Measurements from ENCODE around the gene PROSER2.

The PROSER2 gene

GRCh38 chr10:11841375-11841774 is 18.2 kb downstream of the PROSER2 start:
- Histone ChIP-seq H3K4me1 (ENCODE audit: low read length) (no peaks in the 10 kb centered on the region), H3K79me2 (ENCODE audit: low read length) (no peaks in the 10 kb centered on the region), H3K9me3 (replicated peaks; ENCODE audit: insufficient read depth, low read length) (no peaks in the 10 kb centered on the region), H3K9ac (ENCODE audit: low read length) (no peak overlapping the region), H3K4me3 (ENCODE audit: low read length) (no peak overlapping the region), H3K27ac (ENCODE audit: low read length) (no peak overlapping the region), H3K9me2 (replicated peaks; ENCODE audit: insufficient read depth, low read length) (no peaks in the 10 kb centered on the region), H3K36me3 (replicated peaks; ENCODE audit: insufficient read depth, low read length) (no peaks in the 10 kb centered on the region), H3K27me3 (replicated peaks; ENCODE audit: insufficient read depth, low read length) (no peaks in the 10 kb centered on the region), H4K20me1 (ENCODE audit: insufficient read depth, low read length) (no peaks in the 10 kb centered on the region), H3F3A (ENCODE audit: insufficient read depth, low read length) (no peaks in the 10 kb centered on the region), H3K4me2 (ENCODE audit: low read depth, low read length) (no peak overlapping the region), H2AFZ (ENCODE audit: low read length) (no peak overlapping the region)
- no peak for DNase-seq
- no peak for TF ChIP-seq EZH2 (optimal IDR thresholded peaks at IDR 0.05; ENCODE audit: low read depth, low read length)
- no peak for TF ChIP-seq EZH2phosphoT487 (IDR thresholded peaks at IDR 0.05; ENCODE audit: low read length)
- TF ChIP-seq, protein P1, sequence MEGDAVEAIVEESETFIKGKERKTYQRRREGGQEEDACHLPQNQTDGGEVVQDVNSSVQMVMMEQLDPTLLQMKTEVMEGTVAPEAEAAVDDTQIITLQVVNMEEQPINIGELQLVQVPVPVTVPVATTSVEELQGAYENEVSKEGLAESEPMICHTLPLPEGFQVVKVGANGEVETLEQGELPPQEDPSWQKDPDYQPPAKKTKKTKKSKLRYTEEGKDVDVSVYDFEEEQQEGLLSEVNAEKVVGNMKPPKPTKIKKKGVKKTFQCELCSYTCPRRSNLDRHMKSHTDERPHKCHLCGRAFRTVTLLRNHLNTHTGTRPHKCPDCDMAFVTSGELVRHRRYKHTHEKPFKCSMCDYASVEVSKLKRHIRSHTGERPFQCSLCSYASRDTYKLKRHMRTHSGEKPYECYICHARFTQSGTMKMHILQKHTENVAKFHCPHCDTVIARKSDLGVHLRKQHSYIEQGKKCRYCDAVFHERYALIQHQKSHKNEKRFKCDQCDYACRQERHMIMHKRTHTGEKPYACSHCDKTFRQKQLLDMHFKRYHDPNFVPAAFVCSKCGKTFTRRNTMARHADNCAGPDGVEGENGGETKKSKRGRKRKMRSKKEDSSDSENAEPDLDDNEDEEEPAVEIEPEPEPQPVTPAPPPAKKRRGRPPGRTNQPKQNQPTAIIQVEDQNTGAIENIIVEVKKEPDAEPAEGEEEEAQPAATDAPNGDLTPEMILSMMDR (IDR thresholded peaks at IDR 0.05; ENCODE audit: low read length) = no peak

DNA sequence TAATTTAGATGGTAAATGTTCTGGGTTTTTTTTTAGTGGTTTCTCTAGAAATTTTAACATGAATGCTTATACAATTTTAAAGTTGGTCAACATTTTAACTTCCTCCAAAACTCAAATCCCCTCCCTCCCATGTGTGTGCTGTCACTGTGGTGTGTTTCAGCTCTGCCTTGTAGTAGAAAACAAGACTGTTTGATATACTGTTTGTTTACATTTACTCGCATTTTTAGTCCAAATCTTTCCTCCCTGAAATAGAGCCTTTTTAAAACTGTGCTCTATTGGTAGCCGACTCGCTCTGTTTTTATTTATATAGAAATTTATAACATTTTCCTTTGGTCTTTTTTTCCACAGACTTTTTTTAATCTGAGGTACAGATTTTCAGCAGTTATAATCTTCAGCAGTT is 19.3 kb downstream of the PROSER2 start:
- Histone ChIP-seq H3K79me2 (ENCODE audit: low read length) (no peaks in the 10 kb centered on the region), H3K9me2 (replicated peaks; ENCODE audit: insufficient read depth, low read length) (no peaks in the 10 kb centered on the region)

DNA sequence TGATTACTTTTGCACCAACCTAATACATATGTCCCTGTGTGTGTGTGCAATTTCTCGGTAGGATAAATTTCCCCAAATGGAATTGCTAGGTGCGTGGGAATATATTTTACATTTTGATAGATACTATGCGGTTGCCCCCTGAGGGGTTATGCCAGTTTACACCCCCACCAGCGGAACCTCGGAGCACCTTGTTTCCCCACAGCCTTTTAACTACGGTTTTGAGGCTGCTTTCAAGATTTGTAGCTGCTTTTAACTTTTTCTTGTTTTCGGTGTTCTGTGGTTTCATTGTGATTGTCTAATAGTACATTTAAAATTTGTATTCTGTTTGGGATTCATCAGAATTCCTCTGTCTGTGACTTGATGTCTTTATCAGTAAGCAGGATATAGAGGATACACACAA is 22.0 kb downstream of the PROSER2 start:
- Histone ChIP-seq H3K9me3 (replicated peaks; ENCODE audit: insufficient read depth, low read length) (no peaks in the 10 kb centered on the region), H3K4me3 (ENCODE audit: low read length) (no peak overlapping the region), H3K4me1 (ENCODE audit: low read length) (no peaks in the 10 kb centered on the region), H4K20me1 (ENCODE audit: insufficient read depth, low read length) (no peaks in the 10 kb centered on the region), H2AFZ (ENCODE audit: low read length) (no peak overlapping the region), H3K9me2 (replicated peaks; ENCODE audit: insufficient read depth, low read length) (no peaks in the 10 kb centered on the region), H3K9ac (ENCODE audit: low read length) (no peak overlapping the region), H3K79me2 (ENCODE audit: low read length) (no peaks in the 10 kb centered on the region), H3F3A (ENCODE audit: insufficient read depth, low read length) (no peaks in the 10 kb centered on the region), H3K36me3 (replicated peaks; ENCODE audit: insufficient read depth, low read length) (no peaks in the 10 kb centered on the region), H3K4me2 (ENCODE audit: low read depth, low read length) (no peak overlapping the region), H3K27me3 (replicated peaks; ENCODE audit: insufficient read depth, low read length) (no peaks in the 10 kb centered on the region), H3K27ac (ENCODE audit: low read length) (no peak overlapping the region)
- no peak for TF ChIP-seq EZH2phosphoT487 (IDR thresholded peaks at IDR 0.05; ENCODE audit: low read length)
- TF ChIP-seq, protein P1 (IDR thresholded peaks at IDR 0.05; ENCODE audit: low read length) = no peak
- no peak for TF ChIP-seq EZH2 (optimal IDR thresholded peaks at IDR 0.05; ENCODE audit: low read depth, low read length)
- no peak for DNase-seq

More for the DNA sequence above, 19.3 kb downstream of the PROSER2 start:
- no peaks in the 10 kb centered on the region for H3K9me3 ChIP-seq (replicated peaks; ENCODE audit: insufficient read depth, low read length)
- H3K9ac ChIP-seq (ENCODE audit: low read length) = no peak overlapping the region
- TF ChIP-seq, protein P1 (IDR thresholded peaks at IDR 0.05; ENCODE audit: low read length) = no peak
- no peak for TF ChIP-seq EZH2phosphoT487 (IDR thresholded peaks at IDR 0.05; ENCODE audit: low read length)
- TF ChIP-seq EZH2 (optimal IDR thresholded peaks at IDR 0.05; ENCODE audit: low read depth, low read length) = no peak
- H4K20me1 ChIP-seq (ENCODE audit: insufficient read depth, low read length) = no peaks in the 10 kb centered on the region
- no peak overlapping the region for H3K4me2 ChIP-seq (ENCODE audit: low read depth, low read length)
- H2AFZ ChIP-seq (ENCODE audit: low read length) = no peak overlapping the region
- no peak overlapping the region for H3K4me3 ChIP-seq (ENCODE audit: low read length)
- H3K27me3 ChIP-seq (replicated peaks; ENCODE audit: insufficient read depth, low read length) = no peaks in the 10 kb centered on the region
- H3K4me1 ChIP-seq (ENCODE audit: low read length) = no peaks in the 10 kb centered on the region
- H3K27ac ChIP-seq (ENCODE audit: low read length) = no peak overlapping the region
- H3K36me3 ChIP-seq (replicated peaks; ENCODE audit: insufficient read depth, low read length) = no peaks in the 10 kb centered on the region
- no peaks in the 10 kb centered on the region for H3F3A ChIP-seq (ENCODE audit: insufficient read depth, low read length)
- no peak for DNase-seq

Measured in MM.1S (cell line).